ENCODE data around the gene ZNF236.

The ZNF236 gene

GRCh38 chr18:76788571-76789317 is 33.6 kb upstream of the ZNF236 start:
- H3K4me3 ChIP-seq (ENCODE audit: low read depth in 1 of 2, low read length in 1 of 2) = no peak overlapping the region
- H3K9me3 ChIP-seq = no peaks in the 10 kb centered on the region
- no peak overlapping the region for H3K27ac ChIP-seq
- H3K4me1 ChIP-seq (ENCODE audit: control insufficient read depth in 1 of 2, insufficient read depth in 1 of 2, low read depth in 1 of 2, low read length in 1 of 2) = peaks cover 0 to 1% of the 10 kb centered on the region in 2 experiments
- no peak for TF ChIP-seq CTCF (IDR thresholded peaks at IDR 0.05)
- H3K27me3 ChIP-seq = peaks cover 19% of the 10 kb centered on the region
- H3K36me3 ChIP-seq = no peaks in the 10 kb centered on the region

- peaks cover 19% of the 10 kb centered on the region for H3K27me3 ChIP-seq
- no peaks in the 10 kb centered on the region for H3K4me1 ChIP-seq (ENCODE audit: control insufficient read depth in 1 of 2, insufficient read depth in 1 of 2, low read depth in 1 of 2, low read length in 1 of 2)
- H3K4me3 ChIP-seq (ENCODE audit: low read depth in 1 of 2, low read length in 1 of 2) = no peak overlapping the region
- no peaks in the 10 kb centered on the region for H3K9me3 ChIP-seq
- H3K36me3 ChIP-seq = no peaks in the 10 kb centered on the region
- H3K27ac ChIP-seq = no peak overlapping the region
- no peak for TF ChIP-seq CTCF (IDR thresholded peaks at IDR 0.05)
Observed at GRCh38 chr18:76791106-76791505, 31.3 kb upstream of the ZNF236 start.

GRCh38 chr18:76791642-76792041 is 30.7 kb upstream of the ZNF236 start:
- Histone ChIP-seq H3K9me3 (no peaks in the 10 kb centered on the region), H3K36me3 (no peaks in the 10 kb centered on the region), H3K27ac (no peak overlapping the region), H3K4me3 (ENCODE audit: low read depth in 1 of 2, low read length in 1 of 2) (no peak overlapping the region), H3K4me1 (ENCODE audit: control insufficient read depth in 1 of 2, insufficient read depth in 1 of 2, low read depth in 1 of 2, low read length in 1 of 2) (no peaks in the 10 kb centered on the region), H3K27me3 (peaks cover 15% of the 10 kb centered on the region)
- no peak for TF ChIP-seq CTCF (IDR thresholded peaks at IDR 0.05)

- Histone ChIP-seq H3K4me1 (ENCODE audit: control insufficient read depth in 1 of 2, insufficient read depth in 1 of 2, low read depth in 1 of 2, low read length in 1 of 2) (no peaks in the 10 kb centered on the region), H3K4me3 (ENCODE audit: low read depth in 1 of 2, low read length in 1 of 2) (no peak overlapping the region), H3K27ac (no peak overlapping the region), H3K36me3 (no peaks in the 10 kb centered on the region), H3K9me3 (no peaks in the 10 kb centered on the region), H3K27me3 (no peaks in the 10 kb centered on the region)
- TF ChIP-seq CTCF (IDR thresholded peaks at IDR 0.05) = no peak
Observed at GRCh38 chr18:76794326-76794725, 28.0 kb upstream of the ZNF236 start.

- Histone ChIP-seq H3K36me3 (peaks cover 1% of the 10 kb centered on the region), H3K4me1 (ENCODE audit: control insufficient read depth in 1 of 2, insufficient read depth in 1 of 2, low read depth in 1 of 2, low read length in 1 of 2) (peaks cover 12% of the 10 kb centered on the region in 2 experiments), H3K27ac (no peak overlapping the region), H3K4me3 (ENCODE audit: low read depth in 1 of 2, low read length in 1 of 2) (no peak overlapping the region), H3K27me3 (peaks cover 34% of the 10 kb centered on the region), H3K9me3 (no peaks in the 10 kb centered on the region)
- peak; percentile 85 for TF ChIP-seq CTCF (IDR thresholded peaks at IDR 0.05)
Observed at GRCh38 chr18:76801567-76802505, 20.5 kb upstream of the ZNF236 start.

Data from neutrophil (primary cell).